ENCODE data around the gene STK4.

Gene STK4

DNA sequence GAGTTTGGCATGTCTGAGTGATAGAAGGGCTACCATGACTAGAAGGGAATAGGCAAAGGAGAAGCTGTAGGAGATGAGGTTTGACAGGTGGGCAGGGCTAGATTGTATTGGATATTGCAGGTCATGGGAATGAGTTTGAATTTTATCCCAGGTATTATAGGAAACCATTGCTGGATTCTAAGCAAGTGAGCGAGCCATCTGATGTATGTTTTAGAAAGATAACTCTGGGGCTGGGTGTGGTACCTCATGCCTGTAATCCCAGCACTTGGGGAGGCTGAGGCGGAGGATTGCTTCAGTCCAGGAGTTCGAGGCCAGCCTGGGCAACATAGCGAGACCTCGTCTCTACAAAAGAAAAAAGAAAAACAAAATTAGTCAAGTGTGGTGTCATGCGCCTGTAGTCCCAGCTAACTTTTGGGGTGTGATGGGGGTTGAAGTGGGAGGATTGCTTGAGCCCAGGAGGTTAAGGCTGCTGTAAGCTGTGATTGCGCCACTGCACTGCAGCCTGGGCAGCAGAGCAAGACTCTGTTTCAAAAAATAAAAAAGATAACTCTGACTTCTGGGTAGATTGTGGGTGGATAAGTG, 16.9 kb downstream of the STK4 start:
- peaks cover 76% of the 10 kb centered on the region for H3K36me3 ChIP-seq
- peak overlapping the region in 1 of 2 experiments; percentile 2 for H3K4me3 ChIP-seq (ENCODE audit: low read depth in 1 of 2, low read length in 1 of 2)
- peaks cover 96 to 99% of the 10 kb centered on the region in 2 experiments for H3K4me1 ChIP-seq (ENCODE audit: control insufficient read depth in 1 of 2, insufficient read depth in 1 of 2, low read depth in 1 of 2, low read length in 1 of 2)
- no peaks in the 10 kb centered on the region for H3K27me3 ChIP-seq
- H3K9me3 ChIP-seq = no peaks in the 10 kb centered on the region
- peak overlapping the region; percentile 99 for H3K27ac ChIP-seq
- TF ChIP-seq CTCF (IDR thresholded peaks at IDR 0.05) = no peak

DNA sequence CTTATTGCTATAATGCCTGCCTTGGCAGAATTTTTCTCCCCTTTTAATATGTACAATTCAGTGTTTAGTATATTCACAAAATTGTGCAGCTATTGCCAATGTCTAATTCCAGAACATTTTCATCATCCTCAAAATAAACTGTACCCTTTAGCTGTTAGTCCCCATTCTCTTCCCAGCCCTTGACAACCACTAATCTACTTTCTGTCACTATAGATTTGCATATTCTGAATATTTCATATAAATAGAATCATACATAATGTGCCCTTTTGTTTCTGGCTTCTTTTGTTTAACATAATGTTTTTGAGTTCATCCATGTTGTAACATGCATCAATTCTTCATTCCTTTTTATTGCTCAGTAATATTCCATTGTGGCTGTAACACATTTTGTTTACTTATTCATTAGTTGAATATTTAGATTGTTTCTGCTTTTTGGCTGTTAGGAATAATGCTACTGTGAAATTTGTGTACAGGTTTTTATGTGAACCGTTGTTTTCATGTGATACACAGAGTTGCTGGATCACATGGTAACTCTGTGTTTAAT, 22.4 kb downstream of the STK4 start:
- Histone ChIP-seq H3K4me1 (ENCODE audit: control insufficient read depth in 1 of 2, insufficient read depth in 1 of 2, low read depth in 1 of 2, low read length in 1 of 2) (peaks cover 86 to 98% of the 10 kb centered on the region in 2 experiments), H3K36me3 (peaks cover 46% of the 10 kb centered on the region), H3K27ac (peak overlapping the region; percentile 57), H3K9me3 (no peaks in the 10 kb centered on the region), H3K4me3 (ENCODE audit: low read depth in 1 of 2, low read length in 1 of 2) (peak overlapping the region in 1 of 2 experiments; percentile 3), H3K27me3 (no peaks in the 10 kb centered on the region)
- no peak for TF ChIP-seq CTCF (IDR thresholded peaks at IDR 0.05)

DNA sequence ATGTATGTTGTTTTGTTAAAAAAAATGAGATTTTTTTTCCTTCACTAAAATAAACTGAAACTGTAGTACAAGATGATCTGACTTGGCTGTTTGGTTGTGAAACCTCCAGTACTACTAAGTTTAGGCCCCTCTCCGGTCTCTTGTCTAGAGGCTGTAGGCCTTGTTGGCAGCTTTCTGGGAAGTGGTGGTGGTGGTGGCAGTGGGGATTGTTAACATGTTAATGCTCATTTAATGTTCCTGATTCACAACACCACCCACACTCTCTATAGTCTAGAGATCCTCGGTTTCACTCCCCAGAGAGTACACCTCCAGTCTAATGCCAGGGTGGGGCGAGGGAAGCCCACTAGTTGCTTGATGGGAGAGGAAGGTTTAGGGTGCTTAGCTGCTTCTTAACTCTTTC, 24.1 kb downstream of the STK4 start:
- peak overlapping the region; percentile 97 for H3K27ac ChIP-seq
- H3K9me3 ChIP-seq = no peaks in the 10 kb centered on the region
- H3K27me3 ChIP-seq = no peaks in the 10 kb centered on the region
- no peak for TF ChIP-seq CTCF (IDR thresholded peaks at IDR 0.05)
- H3K4me3 ChIP-seq (ENCODE audit: low read depth in 1 of 2, low read length in 1 of 2) = peak overlapping the region in 1 of 2 experiments; percentile 35
- H3K4me1 ChIP-seq (ENCODE audit: control insufficient read depth in 1 of 2, insufficient read depth in 1 of 2, low read depth in 1 of 2, low read length in 1 of 2) = peaks cover 83 to 95% of the 10 kb centered on the region in 2 experiments
- peaks cover 35% of the 10 kb centered on the region for H3K36me3 ChIP-seq

DNA sequence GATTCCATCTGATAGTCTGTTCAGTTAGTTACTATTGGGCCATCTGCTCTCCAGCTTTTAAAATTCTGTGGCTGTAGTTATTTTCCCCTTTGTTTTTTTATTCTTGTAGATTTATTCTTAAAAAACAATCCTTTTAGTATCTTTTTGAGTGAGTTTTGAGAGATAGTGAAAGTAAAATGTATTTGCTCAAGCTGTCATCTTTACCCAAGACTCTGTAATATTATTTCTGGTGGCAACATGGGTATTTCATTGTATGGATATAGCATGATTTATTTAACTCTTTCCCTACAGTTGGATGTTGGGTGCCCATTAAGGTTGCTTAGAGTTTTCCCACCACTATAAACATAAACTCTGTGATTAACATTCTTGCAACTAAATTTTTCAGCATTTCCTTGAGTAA, 24.6 kb downstream of the STK4 start:
- no peaks in the 10 kb centered on the region for H3K27me3 ChIP-seq
- H3K27ac ChIP-seq = peak overlapping the region; percentile 97
- TF ChIP-seq CTCF (IDR thresholded peaks at IDR 0.05) = no peak
- H3K36me3 ChIP-seq = peaks cover 35% of the 10 kb centered on the region
- H3K9me3 ChIP-seq = no peaks in the 10 kb centered on the region
- peaks cover 78 to 94% of the 10 kb centered on the region in 2 experiments for H3K4me1 ChIP-seq (ENCODE audit: control insufficient read depth in 1 of 2, insufficient read depth in 1 of 2, low read depth in 1 of 2, low read length in 1 of 2)
- peak overlapping the region in 1 of 2 experiments; percentile 35 for H3K4me3 ChIP-seq (ENCODE audit: low read depth in 1 of 2, low read length in 1 of 2)

DNA sequence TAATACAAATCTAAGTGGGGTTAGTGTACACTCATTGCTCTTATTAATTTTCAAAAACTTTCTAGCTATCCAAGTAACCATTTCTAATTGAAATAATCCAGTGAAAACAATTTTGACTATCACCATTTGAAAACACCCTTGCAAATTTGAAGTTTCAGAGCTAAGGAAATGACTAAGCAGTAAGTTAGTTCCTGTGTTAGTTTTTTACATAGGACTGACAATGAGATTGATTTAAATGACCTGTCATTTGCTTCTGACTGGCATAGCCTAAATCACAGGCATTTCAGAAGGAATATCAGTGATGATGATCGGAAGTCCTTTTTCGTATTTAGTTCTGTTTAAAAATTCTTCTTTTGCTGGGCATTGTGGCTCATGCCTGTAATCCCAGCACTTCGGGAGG, 27.0 kb downstream of the STK4 start:
- Histone ChIP-seq H3K4me3 (ENCODE audit: low read depth in 1 of 2, low read length in 1 of 2) (peak overlapping the region; percentile 41 to 56), H3K27ac (peak overlapping the region; percentile 97), H3K4me1 (ENCODE audit: control insufficient read depth in 1 of 2, insufficient read depth in 1 of 2, low read depth in 1 of 2, low read length in 1 of 2) (peaks cover 54 to 74% of the 10 kb centered on the region in 2 experiments), H3K9me3 (no peaks in the 10 kb centered on the region), H3K36me3 (peaks cover 41% of the 10 kb centered on the region), H3K27me3 (no peaks in the 10 kb centered on the region)
- no peak for TF ChIP-seq CTCF (IDR thresholded peaks at IDR 0.05)

All from neutrophil (primary cell).